Measurements from ENCODE around the gene MYO1D.

DNA sequence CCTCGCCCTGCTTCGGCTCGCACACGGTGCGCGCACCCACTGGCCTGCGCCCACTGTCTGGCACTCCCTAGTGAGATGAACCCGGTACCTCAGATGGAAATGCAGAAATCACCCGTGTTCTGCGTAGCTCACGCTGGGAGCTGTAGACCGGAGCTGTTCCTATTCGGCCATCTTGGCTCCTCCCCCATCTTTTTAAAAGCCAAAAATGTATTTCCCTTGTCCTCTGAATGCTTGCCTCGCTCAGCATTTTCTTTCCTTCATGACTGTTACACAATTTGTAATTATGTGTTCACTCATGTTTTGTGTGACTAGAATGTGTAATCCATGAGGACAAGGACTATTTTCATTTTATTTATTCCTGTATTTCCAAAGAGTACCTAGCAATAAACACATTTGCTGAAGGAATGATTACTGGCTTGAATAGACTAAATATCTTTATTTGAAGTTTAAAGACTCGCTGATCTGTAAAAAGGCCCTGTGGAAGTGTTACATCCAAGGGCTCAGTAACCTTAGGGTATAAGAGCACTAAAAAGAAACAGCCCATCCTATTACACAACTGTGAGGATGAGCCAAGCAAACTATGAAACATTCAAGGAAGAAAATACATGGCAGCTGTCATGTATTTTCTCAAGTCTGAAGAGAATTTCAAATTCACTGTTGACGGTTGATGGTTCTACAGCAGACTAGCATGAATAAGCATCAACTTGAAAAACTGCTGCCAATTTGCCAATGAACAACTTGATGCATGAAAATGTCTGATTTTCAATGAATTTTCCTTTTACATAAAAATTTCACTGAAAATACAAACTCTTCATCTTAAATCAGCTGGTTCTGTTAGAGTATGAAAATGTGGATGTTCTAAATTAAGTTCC is 192.6 kb downstream of the MYO1D start:
- TF ChIP-seq, protein P1, sequence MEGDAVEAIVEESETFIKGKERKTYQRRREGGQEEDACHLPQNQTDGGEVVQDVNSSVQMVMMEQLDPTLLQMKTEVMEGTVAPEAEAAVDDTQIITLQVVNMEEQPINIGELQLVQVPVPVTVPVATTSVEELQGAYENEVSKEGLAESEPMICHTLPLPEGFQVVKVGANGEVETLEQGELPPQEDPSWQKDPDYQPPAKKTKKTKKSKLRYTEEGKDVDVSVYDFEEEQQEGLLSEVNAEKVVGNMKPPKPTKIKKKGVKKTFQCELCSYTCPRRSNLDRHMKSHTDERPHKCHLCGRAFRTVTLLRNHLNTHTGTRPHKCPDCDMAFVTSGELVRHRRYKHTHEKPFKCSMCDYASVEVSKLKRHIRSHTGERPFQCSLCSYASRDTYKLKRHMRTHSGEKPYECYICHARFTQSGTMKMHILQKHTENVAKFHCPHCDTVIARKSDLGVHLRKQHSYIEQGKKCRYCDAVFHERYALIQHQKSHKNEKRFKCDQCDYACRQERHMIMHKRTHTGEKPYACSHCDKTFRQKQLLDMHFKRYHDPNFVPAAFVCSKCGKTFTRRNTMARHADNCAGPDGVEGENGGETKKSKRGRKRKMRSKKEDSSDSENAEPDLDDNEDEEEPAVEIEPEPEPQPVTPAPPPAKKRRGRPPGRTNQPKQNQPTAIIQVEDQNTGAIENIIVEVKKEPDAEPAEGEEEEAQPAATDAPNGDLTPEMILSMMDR (IDR thresholded peaks at IDR 0.05) = no peak
- TF ChIP-seq TCF7 (CRISPR knock-in tag; IDR thresholded peaks at IDR 0.05; ENCODE audit: low read depth) = no peak
- TF ChIP-seq JUN (CRISPR knock-in tag; IDR thresholded peaks at IDR 0.05) = no peak
